GM12891 (cell line): Measurements from ENCODE around the gene LRRC27.

ENCODE experiments used
- POLR2A ChIP-seq: IDR thresholded peaks from 2 replicates; pipeline ENCODE4 v1.6.1; 2011; ENCODE audit warnings: low read depth, low read length, control low read depth
- POLR2AphosphoS5 ChIP-seq: IDR thresholded peaks from 2 replicates; pipeline ENCODE4 v1.6.1; 2011; ENCODE audit warnings: low read depth, low read length, control low read depth
- POU2F2 ChIP-seq: IDR thresholded peaks from 2 replicates; pipeline ENCODE4 v1.6.1; 2011; ENCODE audit warnings: low read depth, mild to moderate bottlenecking, control low read depth, low read length, moderate library complexity
- SPI1 ChIP-seq: IDR thresholded peaks from 2 replicates; pipeline ENCODE4 v1.6.1; 2011; ENCODE audit warnings: low read depth, low read length, control low read depth

DNA sequence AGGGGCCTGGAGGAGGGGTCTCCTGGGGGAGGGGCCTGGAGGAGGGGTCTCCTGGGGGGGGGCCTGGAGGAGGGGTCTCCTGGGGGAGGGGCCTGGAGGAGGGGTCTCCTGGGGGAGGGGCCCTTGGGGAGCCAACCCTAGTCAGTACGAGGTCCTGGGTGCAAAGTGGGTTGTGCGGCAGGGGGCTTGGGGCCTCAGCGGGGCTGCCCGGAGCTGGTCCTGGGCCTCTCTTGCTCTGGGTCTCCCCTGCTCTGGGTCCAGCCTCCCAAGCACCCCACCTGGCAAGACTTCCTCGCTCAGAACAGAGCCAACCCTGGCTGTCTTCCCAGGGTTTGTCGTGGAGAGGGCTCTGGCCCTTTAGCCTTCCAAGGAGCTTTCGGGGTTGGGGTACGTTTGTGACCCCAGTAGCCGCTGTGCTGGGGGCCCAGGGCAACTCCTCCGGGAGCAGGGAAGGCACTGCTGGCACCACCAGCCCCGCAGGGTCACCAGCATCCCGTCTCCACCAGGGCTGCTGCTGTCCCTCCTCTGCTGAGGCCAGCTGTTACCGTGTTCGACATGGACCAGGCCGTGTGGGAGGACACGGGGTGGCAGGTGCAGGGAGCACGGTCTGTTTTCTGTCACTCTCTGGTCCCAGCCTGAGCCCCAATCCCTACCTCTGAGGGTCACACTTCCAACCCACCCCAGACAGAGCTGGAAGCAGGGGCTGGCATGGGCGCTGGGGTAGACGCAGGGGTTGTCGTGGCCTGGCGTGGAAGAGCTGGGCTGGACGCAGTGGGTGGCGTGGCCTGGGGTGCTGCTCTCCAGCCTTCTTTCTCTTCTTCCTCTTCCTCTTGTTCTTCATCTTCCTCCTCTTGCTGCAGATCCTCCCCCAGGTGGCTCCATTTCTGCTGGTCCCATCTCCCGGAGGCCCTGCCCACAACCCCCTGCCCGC lies 87.8 kb downstream of the LRRC27 start:
- TF ChIP-seq POLR2A (no peak), POLR2AphosphoS5 (no peak), POU2F2 (no peak), SPI1 (no peak)
